ENCODE results near the gene RESF1.

- no peak for TF ChIP-seq CTCF (conservative IDR thresholded peaks at IDR 0.05 in 1 of 2, IDR thresholded peaks at IDR 0.05 in 1 of 2; ENCODE audit: low read depth in 1 of 2, low read length in 2 of 2)
- TF ChIP-seq EZH2 (IDR thresholded peaks at IDR 0.05; ENCODE audit: low read length, missing control alignments): no peak
Observed at GRCh38 chr12:31984806-31985591, 25.8 kb downstream of the RESF1 start.

Measured in fibroblast of lung (primary cell).